ENCODE results near the gene OR4C5.
"Not testable (repeated sequence)": the region's sequence is repeated elsewhere in the genome, so short reads cannot be mapped to it uniquely, and the experiment has no call there.

The OR4C5 gene
- 0 reads per million in 4 donors for total RNA-seq

- no peak for DNase-seq
Observed at GRCh38 chr11:48366365-48366764, at the start of gene OR4C5. OR4C5 (minus strand) TSS chr11:48366465; CDS start chr11:48366465, 0 bp downstream.

- no peak for DNase-seq
Observed at GRCh38 chr11:48384670-48385069, 18.4 kb upstream of the OR4C5 start.

- not testable (repeated sequence) for DNase-seq
Observed at GRCh38 chr11:48384151-48384550, 17.9 kb upstream of the OR4C5 start.

- DNase-seq, result not testable (repeated sequence)
Observed at GRCh38 chr11:48361289-48361688, 5.0 kb downstream of the OR4C5 start.

- no peak for DNase-seq
Observed at GRCh38 chr11:48354677-48355076, 11.6 kb downstream of the OR4C5 start.

- DNase-seq, result no peak
Observed at GRCh38 chr11:48354013-48354412, 12.3 kb downstream of the OR4C5 start.

- DNase-seq, result not testable (repeated sequence)
Observed at GRCh38 chr11:48346286-48346685, 20.0 kb downstream of the OR4C5 start.

- DNase-seq, result not testable (repeated sequence)
Observed at GRCh38 chr11:48342505-48342904, 23.8 kb downstream of the OR4C5 start.

- no peak for DNase-seq
Observed at GRCh38 chr11:48341466-48341865, 24.8 kb downstream of the OR4C5 start.

GRCh38 chr11:48324620-48325019 lies 41.6 kb downstream of the OR4C5 start, which contains the start of gene OR4C3:
OR4C3 (plus strand) TSS chr11:48324920; CDS start chr11:48325022, 102 bp downstream.
- not testable (repeated sequence) for DNase-seq

- DNase-seq, result not testable (repeated sequence)
Observed at GRCh38 chr11:48319813-48320212, 46.5 kb downstream of the OR4C5 start.

All from T-helper 1 cell (primary cell).